DOHH2 (cell line): ENCODE measurements around the gene PAK1.

Experiments used
- CTCF ChIP-seq: fragments of 200-600 bp; sonication (generic); IDR thresholded peaks from one replicate; pipeline ENCODE4 v1.5.1; 2014; ENCODE audit warnings: antibody characterized with exemption, mild to moderate bottlenecking, low read depth, low read length; ENCODE audit not compliant: poor library complexity, severe bottlenecking
- EZH2phosphoT487 ChIP-seq: fragments of 200-600 bp; sonication (generic); IDR thresholded peaks from 2 replicates; pipeline ENCODE4 v1.6.1; 2017; ENCODE audit warnings: borderline replicate concordance, mild to moderate bottlenecking, antibody characterized with exemption, low read length, moderate library complexity, mixed read lengths

DNA sequence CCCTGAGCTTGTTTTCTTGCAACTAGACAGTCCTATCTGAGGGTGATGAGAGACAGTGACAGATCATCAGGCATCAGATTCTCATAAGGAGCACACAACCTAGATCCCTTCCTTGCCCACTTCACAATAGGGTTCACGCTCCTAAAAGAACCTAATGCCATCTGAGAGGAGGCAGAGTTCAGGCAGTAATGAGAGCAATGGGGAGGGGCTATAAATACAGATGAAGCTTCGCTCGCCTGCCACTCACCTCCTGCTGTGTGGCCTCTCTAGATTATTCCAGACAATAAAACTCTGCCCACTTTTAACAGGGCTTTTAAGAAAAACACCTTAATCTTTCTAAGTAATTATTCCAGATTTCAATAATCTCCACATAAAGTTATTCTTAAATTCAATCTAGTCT lies 43.9 kb upstream of the PAK1 start:
- no peak for TF ChIP-seq CTCF
- TF ChIP-seq EZH2phosphoT487 = no peak
